Right lobe of liver (tissue), 6 donors: ENCODE measurements around the gene COL27A1. TPM values are rescaled to one million over a fixed set of nuclear protein-coding genes. Genes with fewer than 3 reads are reported as not detected.

Experiments
- ATAC-seq, 4 donors: fragments of 200-7000 bp; cut with Tn5 transposase; one replicate each; pipeline ENCODE4 v1.9.1; 2020; ENCODE audit warnings: mild to moderate bottlenecking in 4 of 4, moderate library complexity in 4 of 4
- DNase-seq, 3 donors: peaks; one replicate each; pipeline ENCODE4 v3.0.0-alpha.2; 2020
- H3K27ac ChIP-seq, 3 donors: fragments of 200-600 bp; one replicate each; pipeline ENCODE4 v1.8.0; 2022
- H3K27me3 ChIP-seq, 2 donors: fragments of 200-600 bp; one replicate each; pipeline ENCODE4 v1.8.0; 2022
- H3K36me3 ChIP-seq, 4 donors: fragments of 200-600 bp; sonication (generic) in 1 of 4; one replicate each; pipeline versions ENCODE4 v1.5.1 to v1.8.0; 2017 to 2022; ENCODE audit warnings: control low read depth in 1 of 4
- H3K4me1 ChIP-seq, 4 donors: fragments of 200-600 bp; sonication (generic) in 1 of 4; one replicate each; pipeline versions ENCODE4 v1.5.1 to v1.8.0; 2017 to 2022; ENCODE audit warnings: control low read depth in 1 of 4
- H3K4me3 ChIP-seq, 3 donors: fragments of 200-600 bp; one replicate each; pipeline ENCODE4 v1.8.0; 2022
- H3K9me3 ChIP-seq, 4 donors: fragments of 200-600 bp; sonication (generic) in 1 of 4; one replicate each; pipeline versions ENCODE4 v1.5.1 to v1.8.0; 2017 to 2022; ENCODE audit warnings: control low read depth in 1 of 4
- CTCF ChIP-seq, 4 donors: fragments of 200-600 bp in 3 of 4; fragments of 450-650 bp in 1 of 4; IDR thresholded peaks; one replicate each; pipeline versions ENCODE4 v1.5.1 to v1.8.0; 2016 to 2022; ENCODE audit warnings: antibody characterized with exemption in 4 of 4, mild to moderate bottlenecking in 2 of 4
- POLR2A ChIP-seq: fragments of 450-650 bp; IDR thresholded peaks from one replicate; pipeline ENCODE4 v1.6.1; 2017; ENCODE audit warnings: antibody characterized with exemption, mild to moderate bottlenecking
- WGBS: methylation state at CpG from one replicate; pipeline ENCODE4 v1.1.6; 2018; ENCODE audit warnings: low coverage, low lambda C conversion rate; ENCODE audit not compliant: insufficient coverage; ENCODE audit errors: missing lambda C conversion rate; 5-methylcytosine and 5-hydroxymethylcytosine counted together
- intact Hi-C, 2 donors: fragments of 100-400 bp; cut with DNase I; formaldehyde crosslinking; loops; one replicate each; pipeline versions ENCODE4 v1.11.2 to v1.14.1; 2022
- total RNA-seq, 6 experiments: library from RNA; depleted of rRNA in 2 of 6; stranded (reverse); fragments of >200 nt in 2 of 6; fragmentation: NEBNext Ultra II Directional in 3 of 6; extraction: Animal tissue kit (Norgen Biotek cat#: 25700) in 3 of 6; gene quantifications; one replicate each; pipeline versions ENCODE4 v1.1.0 to v1.2.4, GENCODE V29; 2016 to 2023
- donor health status: DM: no; HTN: yes; CAD: no.
- donor health status: DM: no; HTN: no; CAD: no.
- donor health status: DM: no; HTN: no; CAD: no.
- donor health status: DM: no; HTN: yes; CAD: no.
- donor health status: DM: no; HTN: yes; CAD: no.

The COL27A1 gene
- total RNA-seq, 6 experiments from 2014 or later: 11.8 to 51.9 (median 29.3) TPM

GRCh38 chr9:114290561-114290986 is 135.2 kb downstream of the COL27A1 start:
- Histone ChIP-seq H3K9me3 (peaks cover 0 to 2% (median 0%) of the 10 kb centered on the region in 4 donors), H3K27me3 (no peaks in the 10 kb centered on the region), H3K4me3 (no peak overlapping the region), H3K36me3 (peaks cover 0 to 12% (median 5%) of the 10 kb centered on the region in 4 donors), H3K27ac (no peak overlapping the region), H3K4me1 (no peaks in the 10 kb centered on the region)
- ATAC-seq: peak; percentile 7 to 33 (median 19)
- DNase-seq: peak in 1 of 3 donors; percentile 47
- no peak for TF ChIP-seq CTCF (IDR thresholded peaks at IDR 0.05)
- TF ChIP-seq POLR2A: no peak
- 41% methylated on average over 4 of the region's 7 CpGs for WGBS
- intact Hi-C loops: loop anchor here in 1 of 2 donors (2.0 kb wide), 1 partner anchor 182 kb away; no protein-coding TSS in a partner anchor

GRCh38 chr9:114291064-114291474 is 135.7 kb downstream of the COL27A1 start:
- no peaks in the 10 kb centered on the region for H3K4me1 ChIP-seq
- H3K27ac ChIP-seq: no peak overlapping the region
- intact Hi-C loops: loop anchor here in 1 of 2 donors (2.0 kb wide), 1 partner anchor 182 kb away; no protein-coding TSS in a partner anchor
- H3K4me3 ChIP-seq: no peak overlapping the region
- peak; percentile 64 to 76 (median 71) for DNase-seq
- H3K27me3 ChIP-seq: no peaks in the 10 kb centered on the region
- TF ChIP-seq CTCF (IDR thresholded peaks at IDR 0.05) (peak; percentile 85 to 93 (median 90)), POLR2A (no peak)
- peak; percentile 66 to 85 (median 74) for ATAC-seq
- peaks cover 0 to 12% (median 7%) of the 10 kb centered on the region in 4 donors for H3K36me3 ChIP-seq
- H3K9me3 ChIP-seq: peaks cover 0 to 2% (median 0%) of the 10 kb centered on the region in 4 donors
- 21% methylated on average over 10 of the region's 12 CpGs for WGBS

DNA sequence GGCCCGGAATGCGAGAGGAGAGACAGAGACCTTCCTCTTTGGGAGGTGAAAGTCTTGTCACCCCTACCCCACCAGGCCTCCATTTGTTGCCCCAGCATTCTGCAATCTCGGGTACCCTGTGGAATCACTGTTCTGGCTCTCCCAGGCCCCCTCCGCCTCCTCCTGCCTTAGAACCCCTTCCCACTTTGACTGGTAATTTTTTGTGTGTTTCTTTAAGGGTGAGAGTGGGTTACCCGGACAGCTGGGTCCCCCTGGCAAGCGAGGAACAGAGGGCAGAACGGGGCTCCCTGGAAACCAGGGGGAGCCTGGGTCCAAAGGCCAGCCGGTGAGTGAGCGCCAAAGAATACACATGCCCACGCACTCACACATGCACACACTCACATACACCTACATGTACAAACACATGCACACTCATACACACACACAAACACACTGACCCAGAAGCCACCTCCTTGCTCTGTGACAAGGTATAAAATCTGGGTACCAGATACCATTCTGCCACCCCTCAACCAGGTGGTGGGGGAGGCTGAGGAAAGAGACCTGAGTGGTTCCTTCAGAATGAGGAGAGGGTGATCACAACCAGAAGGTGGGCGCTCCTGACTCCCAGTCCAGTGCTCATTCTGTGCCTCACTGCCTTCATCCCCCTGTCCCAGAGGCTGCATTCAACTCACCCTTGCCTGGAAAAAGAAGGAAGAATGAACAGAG is 136.7 kb downstream of the COL27A1 start:
- TF ChIP-seq POLR2A: no peak
- TF ChIP-seq CTCF (IDR thresholded peaks at IDR 0.05): no peak
- peak in 1 of 3 donors; percentile 35 for DNase-seq
- Histone ChIP-seq H3K4me1 (no peaks in the 10 kb centered on the region), H3K9me3 (peaks cover 0 to 2% (median 0%) of the 10 kb centered on the region in 4 donors), H3K27me3 (no peaks in the 10 kb centered on the region), H3K27ac (no peak overlapping the region), H3K4me3 (no peak overlapping the region), H3K36me3 (peaks cover 0 to 12% (median 7%) of the 10 kb centered on the region in 4 donors)
- intact Hi-C loops: loop anchor here in 1 of 2 donors (2.0 kb wide), 1 partner anchor 183 kb away; no protein-coding TSS in a partner anchor
- ATAC-seq: no peak
- 66% methylated on average over 7 of the region's 11 CpGs for WGBS

DNA sequence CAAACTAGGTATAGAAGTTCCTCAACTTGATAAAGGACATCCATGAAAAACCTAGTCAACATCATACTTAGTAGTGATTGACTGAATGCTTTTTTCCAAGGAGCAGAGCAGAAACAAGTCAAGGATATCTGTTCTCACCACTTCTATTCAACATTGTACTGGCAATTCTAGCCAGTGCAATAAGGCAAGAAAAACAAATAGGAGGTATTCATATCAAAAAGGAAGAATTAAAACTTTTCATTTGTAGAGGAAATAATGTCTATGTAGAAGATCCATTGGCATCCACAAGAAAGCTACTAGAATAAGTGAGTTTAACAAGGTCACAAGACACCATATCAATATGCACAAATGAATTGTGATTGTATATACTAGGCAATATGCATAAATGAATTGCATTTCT is 139.3 kb downstream of the COL27A1 start:
- TF ChIP-seq CTCF (IDR thresholded peaks at IDR 0.05) (no peak), POLR2A (no peak)
- Histone ChIP-seq H3K4me1 (peaks cover 0 to 9% (median 0%) of the 10 kb centered on the region in 4 donors), H3K9me3 (peaks cover 0 to 2% (median 0%) of the 10 kb centered on the region in 4 donors), H3K4me3 (no peak overlapping the region), H3K36me3 (peaks cover 0 to 12% (median 7%) of the 10 kb centered on the region in 4 donors), H3K27ac (no peak overlapping the region), H3K27me3 (no peaks in the 10 kb centered on the region)
- no peak for ATAC-seq
- intact Hi-C loops: no loop called here
- DNase-seq: no peak
